Activated naive CD8-positive, alpha-beta T cell treated with anti-CD3 and anti-CD28 coated beads for 36 hours (primary cell): ENCODE data around the gene CYP2B6. TPM values are rescaled to one million over a fixed set of nuclear protein-coding genes. Genes with fewer than 3 reads are reported as not detected.
"Not testable (repeated sequence)": the region's sequence is repeated elsewhere in the genome, so short reads cannot be mapped to it uniquely, and the experiment has no call there.

Experiments used
- DNase-seq: peaks from one replicate; pipeline ENCODE4 v3.0.0; 2021
- H3K27ac Mint-ChIP-seq: one replicate; pipeline ENCODE4 v1.8.0; 2022; ENCODE audit warnings: mild to moderate bottlenecking, moderate library complexity, mixed read lengths
- H3K27me3 Mint-ChIP-seq: one replicate; pipeline ENCODE4 v1.8.0; 2022; ENCODE audit warnings: mild to moderate bottlenecking, mixed read lengths
- H3K36me3 Mint-ChIP-seq: one replicate; pipeline ENCODE4 v1.8.0; 2021; ENCODE audit warnings: mild to moderate bottlenecking, mixed read lengths
- H3K4me1 Mint-ChIP-seq: one replicate; pipeline ENCODE4 v1.8.0; 2021; ENCODE audit warnings: mixed read lengths
- H3K4me3 Mint-ChIP-seq: one replicate; pipeline ENCODE4 v1.8.0; 2022; ENCODE audit warnings: mild to moderate bottlenecking, moderate library complexity, mixed read lengths
- H3K9me3 Mint-ChIP-seq: one replicate; pipeline ENCODE4 v1.8.0; 2022; ENCODE audit warnings: mixed read lengths
- total RNA-seq, 2 experiments: library from RNA; stranded (reverse); gene quantifications; one replicate each; pipeline ENCODE4 v1.2.3, GENCODE V29; 2021

The CYP2B6 gene
- not detected for total RNA-seq

DNA sequence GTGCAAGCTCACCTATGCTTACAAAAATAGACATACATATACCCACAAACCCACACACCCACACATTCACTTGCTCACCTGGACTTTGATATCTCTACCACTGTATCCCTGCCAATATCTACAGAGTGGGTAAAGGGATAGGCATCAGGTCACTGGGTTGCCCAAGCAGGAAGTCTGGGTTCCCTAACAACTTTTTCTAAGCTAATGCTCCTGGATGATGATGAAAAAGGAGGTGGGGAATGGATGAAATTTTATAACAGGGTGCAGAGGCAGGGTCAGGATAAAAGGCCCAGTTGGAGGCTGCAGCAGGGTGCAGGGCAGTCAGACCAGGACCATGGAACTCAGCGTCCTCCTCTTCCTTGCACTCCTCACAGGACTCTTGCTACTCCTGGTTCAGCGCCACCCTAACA lies at the start of gene CYP2B6:
TSS of gene CYP2B6 (plus strand) at position 311 of the 410 bp plus-strand sequence. CDS start at position 335, 24 bp downstream.
- Mint-ChIP-seq H3K27me3 (peaks cover 3% of the 10 kb centered on the region), H3K36me3 (no peaks in the 10 kb centered on the region), H3K27ac (no peak within 1 kb of the TSS), H3K4me3 (no peak within 1 kb of the TSS), H3K9me3 (peaks cover 7% of the 10 kb centered on the region), H3K4me1 (peaks cover 7% of the 10 kb centered on the region)
- no peak for DNase-seq

DNA sequence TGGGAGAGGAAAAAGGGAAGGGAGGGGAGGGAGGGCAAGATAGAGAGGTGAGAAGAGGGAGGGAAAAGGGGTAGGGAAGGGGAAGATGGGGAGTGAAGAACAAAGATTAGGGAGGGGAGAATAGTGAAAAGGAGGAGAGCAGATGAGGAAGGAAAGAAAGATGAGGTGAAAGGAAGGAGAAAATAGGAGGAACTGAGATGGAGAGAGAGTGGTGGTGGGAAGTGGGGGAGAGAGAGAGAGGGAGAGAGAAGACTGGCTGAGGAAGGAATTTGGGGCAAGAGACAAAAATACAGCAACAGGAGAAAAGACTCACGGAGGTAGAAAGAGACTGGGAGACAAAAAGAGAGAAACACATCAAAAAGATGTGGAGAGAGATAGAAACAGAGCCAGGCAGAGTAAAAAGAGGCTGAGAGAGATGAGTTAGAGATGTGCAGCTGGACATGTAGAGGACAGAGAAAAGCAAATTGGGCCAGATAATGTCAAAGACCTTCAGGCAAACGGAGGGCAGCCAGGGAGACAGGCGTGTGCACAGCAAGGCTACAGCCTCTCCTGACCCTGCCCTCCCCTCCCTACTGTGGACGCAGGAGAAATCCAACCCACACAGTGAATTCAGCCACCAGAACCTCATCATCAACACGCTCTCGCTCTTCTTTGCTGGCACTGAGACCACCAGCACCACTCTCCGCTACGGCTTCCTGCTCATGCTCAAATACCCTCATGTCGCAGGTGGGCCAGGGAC lies 49.4 kb upstream of the CYP2B6 start:
- H3K4me3 Mint-ChIP-seq, result no peak overlapping the region
- peaks cover 3% of the 10 kb centered on the region for H3K27me3 Mint-ChIP-seq
- H3K4me1 Mint-ChIP-seq, result no peaks in the 10 kb centered on the region
- H3K9me3 Mint-ChIP-seq, result no peaks in the 10 kb centered on the region
- no peaks in the 10 kb centered on the region for H3K36me3 Mint-ChIP-seq
- DNase-seq, result no peak
- no peak overlapping the region for H3K27ac Mint-ChIP-seq

DNA sequence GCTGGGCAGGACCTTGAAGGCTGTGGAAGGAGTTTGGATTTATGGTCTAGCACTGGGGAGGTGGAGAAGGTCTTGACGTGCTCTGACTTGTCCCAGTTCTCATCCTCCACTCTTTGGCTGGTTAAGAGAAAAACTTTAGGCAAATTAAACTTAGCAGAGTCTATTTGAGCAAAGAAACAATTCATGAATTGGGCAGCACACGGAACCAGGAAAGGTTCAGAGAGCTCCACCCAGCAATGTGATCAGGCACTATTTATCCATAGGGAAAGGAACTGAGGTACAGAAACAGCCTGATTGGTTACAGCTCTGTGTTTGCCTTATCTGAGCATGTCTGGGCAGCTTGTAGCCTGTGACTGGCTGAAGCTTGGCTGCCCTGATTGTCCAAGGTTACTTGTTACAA lies 45.4 kb upstream of the CYP2B6 start:
- Mint-ChIP-seq H3K9me3 (no peaks in the 10 kb centered on the region), H3K27ac (no peak overlapping the region), H3K36me3 (no peaks in the 10 kb centered on the region), H3K4me1 (no peaks in the 10 kb centered on the region), H3K27me3 (peaks cover 8% of the 10 kb centered on the region), H3K4me3 (no peak overlapping the region)
- DNase-seq, result no peak

DNA sequence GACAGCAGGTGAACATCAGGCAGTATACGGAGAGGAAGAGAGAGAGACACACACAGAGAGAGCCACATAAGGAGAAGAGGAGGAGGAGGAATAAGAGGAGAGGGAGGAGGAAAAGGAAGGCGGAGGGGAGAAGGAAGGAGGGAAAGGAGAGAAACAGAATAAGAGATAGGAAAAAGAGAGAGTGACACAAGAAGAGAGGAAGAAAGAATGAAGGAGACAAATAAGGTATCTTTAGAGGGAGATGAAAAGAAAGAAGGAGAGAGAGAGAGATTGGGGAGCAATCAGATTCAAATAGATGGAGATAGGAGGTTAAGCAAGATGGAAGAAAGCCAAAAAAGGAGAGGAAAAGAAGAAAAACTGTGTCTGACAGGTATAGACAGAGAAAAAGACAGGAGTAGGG lies 44.0 kb upstream of the CYP2B6 start:
- no peaks in the 10 kb centered on the region for H3K4me1 Mint-ChIP-seq
- no peaks in the 10 kb centered on the region for H3K9me3 Mint-ChIP-seq
- H3K36me3 Mint-ChIP-seq, result no peaks in the 10 kb centered on the region
- no peak overlapping the region for H3K27ac Mint-ChIP-seq
- no peak overlapping the region for H3K4me3 Mint-ChIP-seq
- no peak for DNase-seq
- H3K27me3 Mint-ChIP-seq, result peaks cover 8% of the 10 kb centered on the region

DNA sequence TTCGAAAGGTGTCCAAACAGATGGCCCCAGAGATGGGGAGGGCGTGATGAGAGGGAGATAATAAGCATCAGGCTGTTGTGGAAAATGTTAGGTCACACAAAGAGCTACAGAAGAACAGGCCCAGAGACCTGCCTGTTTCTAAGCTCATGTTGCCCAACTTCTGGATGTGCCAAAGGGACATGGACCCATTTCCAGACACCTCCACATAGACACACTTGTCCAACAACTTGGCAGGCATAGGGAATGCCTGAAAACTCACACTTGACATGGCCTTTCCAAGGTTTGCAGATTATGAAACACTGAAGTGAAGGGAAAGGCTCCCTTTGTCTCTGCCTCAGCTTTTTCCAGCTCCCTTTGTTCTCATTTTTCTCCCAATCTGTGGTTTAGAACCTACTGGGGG lies 43.5 kb upstream of the CYP2B6 start:
- DNase-seq, result no peak
- Mint-ChIP-seq H3K27me3 (peaks cover 8% of the 10 kb centered on the region), H3K9me3 (peaks cover under 1% of the 10 kb centered on the region), H3K36me3 (no peaks in the 10 kb centered on the region), H3K4me3 (no peak overlapping the region), H3K4me1 (no peaks in the 10 kb centered on the region), H3K27ac (no peak overlapping the region)

DNA sequence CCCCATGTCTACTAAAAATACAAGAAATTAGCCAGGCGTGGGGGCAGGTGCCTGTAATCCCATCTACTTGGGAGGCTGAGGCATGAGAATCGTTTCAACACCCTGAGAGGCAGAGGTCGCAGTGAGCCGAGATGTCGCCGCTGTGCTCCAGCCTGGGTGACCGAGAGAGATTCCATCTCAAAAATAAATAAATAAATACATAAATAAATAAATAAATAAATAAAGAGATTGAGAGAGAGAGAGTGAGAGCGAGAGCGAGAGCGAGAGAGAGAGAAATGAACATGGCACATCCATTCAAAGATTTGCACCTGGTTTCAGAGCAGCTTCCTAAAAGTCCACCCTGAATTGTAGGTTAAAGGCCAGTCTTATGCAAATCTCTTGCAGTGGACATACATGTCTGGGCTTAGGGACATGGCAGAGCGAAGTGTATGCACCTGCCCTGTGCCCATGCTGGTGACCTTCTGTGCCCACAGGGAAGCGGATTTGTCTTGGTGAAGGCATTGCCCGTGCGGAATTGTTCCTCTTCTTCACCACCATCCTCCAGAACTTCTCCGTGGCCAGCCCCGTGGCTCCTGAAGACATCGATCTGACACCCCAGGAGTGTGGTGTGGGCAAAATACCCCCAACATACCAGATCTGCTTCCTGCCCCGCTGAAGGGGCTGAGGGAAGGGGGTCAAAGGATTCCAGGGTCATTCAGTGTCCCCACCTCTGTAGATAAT lies 42.3 kb upstream of the CYP2B6 start:
- H3K9me3 Mint-ChIP-seq, result peaks cover 7% of the 10 kb centered on the region
- no peak for DNase-seq
- peaks cover 8% of the 10 kb centered on the region for H3K27me3 Mint-ChIP-seq
- no peak overlapping the region for H3K27ac Mint-ChIP-seq
- H3K4me1 Mint-ChIP-seq, result no peaks in the 10 kb centered on the region
- no peaks in the 10 kb centered on the region for H3K36me3 Mint-ChIP-seq
- H3K4me3 Mint-ChIP-seq, result no peak overlapping the region

DNA sequence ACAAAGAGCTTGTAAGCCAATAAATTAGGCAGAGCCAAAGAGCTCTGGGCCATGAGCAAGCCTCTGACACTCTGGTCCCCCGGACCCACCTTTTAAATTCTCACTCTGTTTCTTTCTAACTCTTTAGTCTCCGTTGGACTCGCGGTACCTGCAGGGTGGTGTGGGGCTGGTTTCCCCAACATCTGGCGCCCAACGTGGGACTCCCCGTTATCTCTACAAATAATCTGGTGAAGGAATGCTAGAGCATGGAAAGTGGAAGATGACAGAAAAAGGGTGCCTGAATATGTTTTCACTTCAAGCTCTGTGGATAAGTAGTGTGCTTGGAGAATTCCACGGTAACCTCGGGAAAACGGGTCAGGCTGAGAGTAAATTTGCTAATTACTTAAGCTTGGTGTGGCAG lies 36.5 kb upstream of the CYP2B6 start:
- Mint-ChIP-seq H3K4me1 (no peaks in the 10 kb centered on the region), H3K36me3 (peaks cover 5% of the 10 kb centered on the region), H3K4me3 (no peak overlapping the region), H3K9me3 (peaks cover 27% of the 10 kb centered on the region), H3K27ac (no peak overlapping the region), H3K27me3 (peaks cover 4% of the 10 kb centered on the region)
- no peak for DNase-seq

DNA sequence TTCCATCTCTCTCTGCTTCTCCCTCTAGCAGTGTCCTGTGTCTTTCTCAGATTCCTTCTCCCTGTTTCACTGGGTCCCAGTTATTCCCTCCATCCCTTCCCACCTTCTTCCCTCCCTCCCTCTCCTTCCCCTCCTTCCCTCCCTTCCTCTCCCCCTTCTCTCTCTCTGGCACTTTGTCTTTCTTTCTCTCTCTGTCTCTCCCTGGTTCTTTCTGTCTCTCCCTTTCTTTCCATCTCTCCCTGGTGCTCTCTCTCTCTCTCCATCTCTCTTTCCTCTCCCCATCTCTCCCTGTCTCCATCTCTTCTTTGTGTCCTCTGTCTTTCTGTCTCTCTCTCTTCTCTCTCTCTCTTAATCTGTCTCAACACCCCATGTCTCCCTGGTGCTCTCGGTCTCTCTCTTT lies 31.7 kb upstream of the CYP2B6 start:
- Mint-ChIP-seq H3K36me3 (peaks cover 3% of the 10 kb centered on the region), H3K27ac (no peak overlapping the region), H3K27me3 (peaks cover 7% of the 10 kb centered on the region), H3K9me3 (peaks cover 15% of the 10 kb centered on the region), H3K4me3 (no peak overlapping the region), H3K4me1 (no peaks in the 10 kb centered on the region)
- no peak for DNase-seq

DNA sequence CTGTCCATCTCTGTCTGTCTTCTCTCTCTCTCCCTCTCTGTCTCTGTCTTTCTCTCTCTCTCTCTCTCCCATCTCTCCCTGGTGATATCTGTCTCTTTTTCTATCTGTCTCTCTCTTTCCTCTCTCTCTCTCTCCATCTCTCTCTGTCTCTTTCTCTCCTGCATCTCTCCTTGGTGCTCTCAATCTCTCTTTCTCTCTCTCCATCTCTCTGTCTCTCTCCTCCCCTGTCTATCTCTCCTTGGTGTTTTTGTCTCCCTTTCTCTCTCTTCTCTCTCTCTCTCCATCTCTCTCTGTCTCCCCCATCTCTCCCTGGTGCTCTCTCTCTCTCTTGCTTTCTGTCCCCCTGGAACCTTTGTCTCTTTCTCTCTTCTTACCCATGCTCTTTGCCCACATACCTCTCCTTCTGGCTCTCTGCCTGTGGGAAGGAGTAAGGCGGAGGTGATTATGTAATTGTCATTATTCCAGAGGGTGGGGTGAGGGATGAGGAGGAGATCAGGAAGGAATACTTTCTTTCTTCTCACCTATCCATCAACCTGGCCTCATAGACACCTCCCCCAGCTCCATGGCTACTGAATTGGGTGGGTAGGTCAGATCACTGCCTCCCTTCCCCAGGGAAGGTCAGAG lies 30.9 kb upstream of the CYP2B6 start:
- no peak overlapping the region for H3K27ac Mint-ChIP-seq
- no peak for DNase-seq
- peaks cover 7% of the 10 kb centered on the region for H3K9me3 Mint-ChIP-seq
- H3K4me1 Mint-ChIP-seq, result no peaks in the 10 kb centered on the region
- no peaks in the 10 kb centered on the region for H3K36me3 Mint-ChIP-seq
- peaks cover 7% of the 10 kb centered on the region for H3K27me3 Mint-ChIP-seq
- no peak overlapping the region for H3K4me3 Mint-ChIP-seq

DNA sequence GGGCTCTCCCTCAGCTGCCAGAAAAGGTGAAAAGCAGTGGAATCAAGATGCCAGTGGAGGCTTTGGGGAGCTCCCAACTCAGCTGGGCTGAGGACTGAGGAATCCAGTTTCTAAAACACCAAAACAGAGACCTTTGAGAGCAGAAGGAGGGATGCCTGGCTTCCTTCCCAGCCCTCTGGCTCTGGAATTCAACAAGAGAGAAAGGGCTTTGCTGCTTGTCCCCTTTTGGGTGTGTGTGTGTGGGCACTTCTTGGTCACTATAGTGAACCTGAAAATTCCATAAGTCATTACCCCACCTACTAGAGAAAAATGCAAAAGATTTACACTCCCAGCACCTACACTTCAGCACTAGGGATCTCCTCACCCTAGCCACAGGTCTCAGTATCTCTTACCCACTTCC lies 30.3 kb upstream of the CYP2B6 start:
- no peaks in the 10 kb centered on the region for H3K4me1 Mint-ChIP-seq
- H3K27ac Mint-ChIP-seq, result no peak overlapping the region
- H3K36me3 Mint-ChIP-seq, result no peaks in the 10 kb centered on the region
- peaks cover 7% of the 10 kb centered on the region for H3K9me3 Mint-ChIP-seq
- H3K27me3 Mint-ChIP-seq, result peaks cover 7% of the 10 kb centered on the region
- DNase-seq, result no peak
- H3K4me3 Mint-ChIP-seq, result no peak overlapping the region

DNA sequence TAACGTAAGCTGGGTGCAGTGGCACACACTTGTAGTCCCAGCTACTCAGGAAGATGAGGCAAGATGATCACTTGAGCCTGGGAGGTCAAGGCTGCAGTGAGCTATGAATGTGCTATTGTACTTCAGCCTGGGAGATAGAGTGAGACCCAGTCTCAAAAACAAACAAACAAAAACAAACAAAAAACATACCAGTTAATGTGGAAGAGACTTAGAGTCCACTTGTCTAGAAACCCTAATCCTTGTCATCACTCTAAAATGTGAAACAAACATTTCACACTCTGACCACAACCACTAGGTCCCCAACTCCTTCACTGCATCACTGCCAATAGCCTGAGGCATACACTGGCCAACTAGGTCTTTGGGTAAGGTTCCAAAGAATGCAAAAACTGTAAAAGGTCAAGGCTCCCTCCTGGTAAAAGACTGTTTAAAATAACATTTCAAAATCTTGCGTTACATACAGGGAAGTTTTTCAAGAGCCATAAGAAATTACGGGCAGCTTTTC lies 28.6 kb upstream of the CYP2B6 start:
- H3K9me3 Mint-ChIP-seq, result peaks cover 2% of the 10 kb centered on the region
- no peak overlapping the region for H3K4me3 Mint-ChIP-seq
- DNase-seq, result no peak
- H3K27me3 Mint-ChIP-seq, result peaks cover 7% of the 10 kb centered on the region
- H3K36me3 Mint-ChIP-seq, result no peaks in the 10 kb centered on the region
- no peak overlapping the region for H3K27ac Mint-ChIP-seq
- no peaks in the 10 kb centered on the region for H3K4me1 Mint-ChIP-seq

DNA sequence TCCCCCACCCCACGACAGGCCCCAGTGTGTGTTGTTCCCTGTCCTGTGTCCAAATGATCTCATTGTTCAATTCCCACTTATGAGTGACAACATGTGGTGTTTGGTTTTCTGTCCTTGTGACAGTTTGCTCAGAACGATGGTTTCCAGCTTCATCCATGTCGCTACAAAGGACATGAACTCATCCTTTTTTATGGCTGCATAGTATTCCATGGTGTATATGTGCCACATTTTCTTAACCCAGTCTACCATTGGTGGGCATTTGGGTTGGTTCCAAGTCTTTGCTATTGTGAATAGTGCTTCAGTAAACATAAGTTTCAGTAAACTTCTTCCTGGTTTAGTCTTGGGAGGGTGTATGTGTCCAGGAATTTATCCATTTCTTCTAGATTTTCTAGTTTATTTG lies 26.7 kb upstream of the CYP2B6 start:
- H3K4me1 Mint-ChIP-seq, H3K9me3 Mint-ChIP-seq, DNase-seq, H3K36me3 Mint-ChIP-seq, H3K27ac Mint-ChIP-seq, H3K27me3 Mint-ChIP-seq, H3K4me3 Mint-ChIP-seq: not testable (repeated sequence)

DNA sequence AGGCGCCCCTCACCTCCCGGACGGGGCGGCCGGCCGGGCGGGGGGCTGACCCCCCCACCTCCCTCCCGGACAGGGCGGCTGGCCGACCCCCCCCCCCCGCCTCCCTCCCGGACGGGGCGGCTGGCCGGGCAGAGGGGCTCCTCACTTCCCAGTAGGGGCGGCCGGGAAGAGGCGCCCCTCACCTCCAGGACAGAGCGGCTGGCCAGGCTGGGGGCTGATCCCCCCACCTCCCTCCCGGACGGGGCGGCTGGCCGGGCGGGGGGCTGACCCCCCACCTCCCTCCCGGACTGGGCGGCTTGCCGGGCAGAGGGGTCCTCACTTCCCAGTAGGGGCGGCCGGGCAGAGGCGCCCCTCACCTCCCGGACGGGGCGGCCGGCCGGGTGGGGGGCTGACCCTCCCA lies 25.7 kb upstream of the CYP2B6 start:
- not testable (repeated sequence) for H3K4me3 Mint-ChIP-seq, H3K36me3 Mint-ChIP-seq, DNase-seq, H3K27me3 Mint-ChIP-seq, H3K9me3 Mint-ChIP-seq, H3K27ac Mint-ChIP-seq
- H3K4me1 Mint-ChIP-seq, result peaks cover 19% of the 10 kb centered on the region

DNA sequence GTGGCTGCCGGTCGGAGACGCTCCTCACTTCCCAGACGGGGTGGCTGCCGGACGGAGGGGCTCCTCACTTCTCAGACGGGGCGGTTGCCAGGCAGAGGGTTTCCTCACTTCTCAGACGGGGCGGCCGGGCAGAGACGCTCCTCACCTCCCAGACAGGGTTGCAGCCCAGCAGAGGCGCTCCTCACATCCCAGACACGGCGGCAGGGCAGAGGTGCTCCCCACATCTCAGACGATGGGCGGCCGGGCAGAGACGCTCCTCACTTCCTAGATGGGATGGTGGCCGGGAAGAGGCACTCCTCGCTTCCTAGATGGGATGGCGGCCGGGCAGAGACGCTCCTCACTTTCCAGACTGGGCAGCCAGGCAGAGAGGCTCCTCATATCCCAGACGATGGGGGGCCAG lies 24.5 kb upstream of the CYP2B6 start:
- peaks cover 23% of the 10 kb centered on the region for H3K4me1 Mint-ChIP-seq
- H3K4me3 Mint-ChIP-seq, H3K27me3 Mint-ChIP-seq, H3K27ac Mint-ChIP-seq, DNase-seq, H3K36me3 Mint-ChIP-seq, H3K9me3 Mint-ChIP-seq: not testable (repeated sequence)

DNA sequence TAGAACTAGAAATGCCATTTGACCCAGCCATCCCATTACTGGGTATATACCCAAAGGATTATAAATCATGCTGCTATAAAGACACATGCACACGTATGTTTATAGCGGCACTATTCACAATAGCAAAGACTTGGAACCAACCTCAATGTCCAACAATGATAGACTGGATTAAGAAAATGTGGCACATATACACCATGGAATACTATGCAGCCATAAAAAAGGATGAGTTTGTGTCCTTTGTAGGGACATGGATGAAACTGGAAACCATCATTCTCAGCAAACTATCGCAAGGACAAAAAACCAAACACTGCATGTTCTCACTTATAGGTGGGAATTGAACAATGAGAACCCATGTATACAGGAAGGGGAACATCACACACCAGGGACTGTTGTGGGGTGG lies 23.0 kb upstream of the CYP2B6 start:
- not testable (repeated sequence) for H3K27ac Mint-ChIP-seq, H3K27me3 Mint-ChIP-seq, H3K4me3 Mint-ChIP-seq, H3K36me3 Mint-ChIP-seq, H3K9me3 Mint-ChIP-seq, DNase-seq
- H3K4me1 Mint-ChIP-seq, result peaks cover 23% of the 10 kb centered on the region
